ENCODE data around the gene NAA10.

The NAA10 gene

GRCh38 chrX:153947009-153947769 is 12.4 kb upstream of the NAA10 start:
- DNase-seq = peak; percentile 3

GRCh38 chrX:153945956-153946943 is 11.4 kb upstream of the NAA10 start:
- no peak for DNase-seq

GRCh38 chrX:153944800-153945150 is 9.9 kb upstream of the NAA10 start:
- DNase-seq = no peak

- DNase-seq = no peak
These were observed 9.4 kb upstream of the NAA10 start, which contains the start of gene RENBP for GRCh38 chrX:153944140-153944799. Gene RENBP, minus strand, starts transcription at chrX:153944643. Its CDS starts 33 bp downstream, at chrX:153944610.

GRCh38 chrX:153941336-153942252 is 6.8 kb upstream of the NAA10 start:
- DNase-seq = no peak

- DNase-seq = no peak
These were observed 4.7 kb upstream of the NAA10 start for GRCh38 chrX:153939573-153939972.

GRCh38 chrX:153938226-153938786 is 3.5 kb upstream of the NAA10 start:
- DNase-seq = no peak

GRCh38 chrX:153937056-153937455 is 2.2 kb upstream of the NAA10 start:
- no peak for DNase-seq

- no peak for DNase-seq
These were observed 552 bp upstream of the NAA10 start for GRCh38 chrX:153935326-153935851.

- DNase-seq = no peak
These were observed 582 bp downstream of the NAA10 start for GRCh38 chrX:153934148-153934761.

- no peak for DNase-seq
These were observed 1.1 kb downstream of the NAA10 start for GRCh38 chrX:153933748-153934147.

GRCh38 chrX:153932220-153932915 is 2.5 kb downstream of the NAA10 start:
- no peak for DNase-seq

GRCh38 chrX:153931748-153932147 is 3.1 kb downstream of the NAA10 start:
- DNase-seq = no peak

- no peak for DNase-seq
These were observed 3.7 kb downstream of the NAA10 start for GRCh38 chrX:153931151-153931550.

GRCh38 chrX:153930011-153930910 is 4.6 kb downstream of the NAA10 start:
- DNase-seq = no peak

GRCh38 chrX:153929576-153929975 is 5.3 kb downstream of the NAA10 start:
- no peak for DNase-seq

GRCh38 chrX:153928846-153929245 is 6.0 kb downstream of the NAA10 start:
- no peak for DNase-seq

- DNase-seq = peak; percentile 87
These were observed 6.7 kb downstream of the NAA10 start for GRCh38 chrX:153927922-153928760.

- no peak for DNase-seq
These were observed 7.2 kb downstream of the NAA10 start for GRCh38 chrX:153927672-153927921.
